Chondrocyte (in vitro differentiated cells): ENCODE data around the gene ORMDL1. TPM values are rescaled to one million over a fixed set of nuclear protein-coding genes. Genes with fewer than 3 reads are reported as not detected.

ENCODE experiments used
- DNase-seq: peaks from one replicate; pipeline ENCODE4 v3.0.0; 2021; ENCODE audit warnings: mixed read lengths, low spot score
- H3K27ac Mint-ChIP-seq: one replicate; pipeline ENCODE4 v1.8.0; 2021; ENCODE audit warnings: mild to moderate bottlenecking, moderate library complexity, mixed read lengths; ENCODE audit not compliant: unreplicated experiment
- H3K27me3 Mint-ChIP-seq: 2 replicates; pipeline ENCODE4 v1.8.0; 2021; ENCODE audit warnings: low read depth, mixed read lengths
- H3K36me3 Mint-ChIP-seq: 2 replicates; pipeline ENCODE4 v1.8.0; 2021; ENCODE audit warnings: low read depth, mixed read lengths
- H3K4me1 Mint-ChIP-seq: 2 replicates; pipeline ENCODE4 v1.8.0; 2021; ENCODE audit warnings: low read depth, mild to moderate bottlenecking, mixed read lengths
- H3K4me3 Mint-ChIP-seq: one replicate; pipeline ENCODE4 v1.8.0; 2021; ENCODE audit warnings: mild to moderate bottlenecking, moderate library complexity, mixed read lengths; ENCODE audit not compliant: unreplicated experiment
- H3K9me3 Mint-ChIP-seq: 2 replicates; pipeline ENCODE4 v1.8.0; 2021; ENCODE audit warnings: low read depth, mixed read lengths
- CTCF ChIP-seq: fragments of 200-600 bp; sonication (generic); IDR thresholded peaks from 2 replicates; pipeline ENCODE4 v1.5.0; 2021; ENCODE audit warnings: antibody characterized with exemption, mild to moderate bottlenecking, moderate library complexity
- total RNA-seq: library from RNA; stranded (reverse); gene quantifications from 3 replicates; pipeline ENCODE4 v1.2.1, GENCODE V29; 2021

ORMDL1 gene
- total RNA-seq, 1 donor from 2014 or later: 50.9 TPM

- no peaks in the 10 kb centered on the region for H3K9me3 Mint-ChIP-seq
- no peak for DNase-seq
- no peak overlapping the region for H3K4me3 Mint-ChIP-seq
- no peaks in the 10 kb centered on the region for H3K36me3 Mint-ChIP-seq
- no peak for TF ChIP-seq CTCF
- H3K4me1 Mint-ChIP-seq: no peaks in the 10 kb centered on the region
- H3K27me3 Mint-ChIP-seq: no peaks in the 10 kb centered on the region
- H3K27ac Mint-ChIP-seq: no peak overlapping the region
These were observed 60.9 kb downstream of the ORMDL1 start for GRCh38 chr2:189723192-189723591.

Other genes starting within 250 kb of the ORMDL1 start
- 15.0 to 21.7 TPM (median 20.3 TPM) in 3 replicates for gene SLC40A1, start 203.6 kb downstream of the ORMDL1 start, total RNA-seq
- gene ASNSD1, start 122.9 kb downstream of the ORMDL1 start, total RNA-seq: 36.1 to 43.1 TPM (median 39.5 TPM) in 3 replicates
- gene ANKAR, start 109.7 kb downstream of the ORMDL1 start, total RNA-seq: 4.0 to 6.4 TPM (median 4.4 TPM) in 3 replicates
- 5.1 to 10.5 TPM (median 6.4 TPM) in 3 replicates for gene OSGEPL1, start 21.5 kb downstream of the ORMDL1 start, total RNA-seq
- 23.9 to 37.1 TPM (median 25.1 TPM) in 3 replicates for gene PMS1, start 111 bp upstream of the ORMDL1 start, total RNA-seq